HepG2 (cell line): ENCODE data around the gene CD7. TPM values are rescaled to one million over a fixed set of nuclear protein-coding genes. Genes with fewer than 3 reads are reported as not detected.

Experiments
- BORCS8-MEF2B ChIP-seq: sonication (generic); formaldehyde crosslinking; IDR thresholded peaks from 2 replicates; pipeline ENCODE4 v1.8.0; 2022; ENCODE audit warnings: mild to moderate bottlenecking, missing genetic modification reagents
- CBFB ChIP-seq: sonication (generic); formaldehyde crosslinking; IDR thresholded peaks from 2 replicates; pipeline ENCODE4 v1.4.0; 2020; ENCODE audit warnings: missing genetic modification reagents
- DMAP1 ChIP-seq: IDR thresholded peaks from 2 replicates; pipeline ENCODE4 v1.6.1; 2016
- FOXA1 ChIP-seq, 2 experiments: fragments of 450-650 bp in 1 of 2; sonication (generic) in 1 of 2; formaldehyde crosslinking in 1 of 2; IDR thresholded peaks; 2 replicates each; pipeline versions ENCODE4 v1.4.0 to v1.6.1; 2016 to 2020; ENCODE audit warnings: missing genetic modification reagents in 1 of 2
- PHB2 ChIP-seq: fragments of 450-650 bp; IDR thresholded peaks from 2 replicates; pipeline ENCODE4 v1.6.1; 2018; ENCODE audit not compliant: partially characterized antibody
- SOX5 ChIP-seq: IDR thresholded peaks from 2 replicates; pipeline ENCODE4 v1.6.1; 2016; ENCODE audit warnings: borderline replicate concordance
- TBP ChIP-seq: sonication (generic); formaldehyde crosslinking; IDR thresholded peaks from 2 replicates; pipeline ENCODE4 v1.5.0; 2020; ENCODE audit warnings: missing genetic modification reagents
- ZMYM3 ChIP-seq: sonication (generic); formaldehyde crosslinking; IDR thresholded peaks from 2 replicates; pipeline ENCODE4 v1.5.1; 2020; ENCODE audit warnings: mild to moderate bottlenecking, missing genetic modification reagents
- ZNF292 ChIP-seq: sonication (generic); formaldehyde crosslinking; IDR thresholded peaks from 2 replicates; pipeline ENCODE4 v1.8.1; 2022; ENCODE audit warnings: mild to moderate bottlenecking, low read depth, missing genetic modification reagents, borderline replicate concordance
- ZNF350 ChIP-seq: sonication (generic); formaldehyde crosslinking; IDR thresholded peaks from 2 replicates; pipeline ENCODE4 v1.4.0; 2020; ENCODE audit warnings: mild to moderate bottlenecking, low read depth, missing genetic modification reagents, borderline replicate concordance
- ZNF567 ChIP-seq: sonication (generic); formaldehyde crosslinking; IDR thresholded peaks from 2 replicates; pipeline ENCODE4 v1.8.1; 2023; ENCODE audit warnings: mild to moderate bottlenecking, missing genetic modification reagents, borderline replicate concordance
- ZNF569 ChIP-seq: sonication (generic); formaldehyde crosslinking; IDR thresholded peaks from 2 replicates; pipeline ENCODE4 v1.5.0; 2020; ENCODE audit warnings: mild to moderate bottlenecking, missing genetic modification reagents, moderate library complexity, borderline replicate concordance
- ZNF660 ChIP-seq: sonication (generic); formaldehyde crosslinking; IDR thresholded peaks from 2 replicates; pipeline ENCODE4 v1.5.1; 2020; ENCODE audit warnings: mild to moderate bottlenecking, low read depth, missing genetic modification reagents, borderline replicate concordance
- ZNF737 ChIP-seq: sonication (generic); formaldehyde crosslinking; IDR thresholded peaks from 2 replicates; pipeline ENCODE4 v1.5.0; 2020; ENCODE audit warnings: missing genetic modification reagents, mild to moderate bottlenecking, borderline replicate concordance
- ZNF788 ChIP-seq: sonication (generic); formaldehyde crosslinking; IDR thresholded peaks from 2 replicates; pipeline ENCODE4 v1.5.0; 2020; ENCODE audit warnings: mild to moderate bottlenecking, missing genetic modification reagents, borderline replicate concordance
- ZSCAN9 ChIP-seq: IDR thresholded peaks from 2 replicates; pipeline ENCODE4 v1.6.1; 2016; ENCODE audit warnings: borderline replicate concordance
- polyA plus RNA-seq, 8 experiments: library from polyadenylated mRNA; depleted of rRNA in 3 of 8; stranded (reverse) in 7 of 8; unstranded in 1 of 8; fragments of >200 nt; fragmentation: Illumina TruSeq in 4 of 8; extraction: Trizol in 4 of 8; gene quantifications; 2 replicates each; pipeline versions ENCODE4 v1.2.1 to v1.2.3, GENCODE V29; 2011 to 2016; ENCODE audit warnings: low read depth in 4 of 8, missing spikeins in 1 of 8, mixed read lengths in 1 of 8; ENCODE audit not compliant: insufficient read depth in 1 of 8
- total RNA-seq, 5 experiments: library from RNA; depleted of rRNA; stranded (reverse); fragments of >200 nt; fragmentation: Illumina TruSeq; extraction: Trizol; gene quantifications; 2 replicates each; pipeline ENCODE4 v1.2.3, GENCODE V29; 2016; ENCODE audit warnings: low read depth in 1 of 5
- TF ChIP-seq, protein P1 (sequence below): sonication (generic); formaldehyde crosslinking; IDR thresholded peaks from 2 replicates; pipeline ENCODE4 v1.8.1; 2023; ENCODE audit warnings: missing genetic modification reagents, inconsistent platforms, borderline replicate concordance
- TF ChIP-seq, protein P2 (sequence below): sonication (generic); formaldehyde crosslinking; IDR thresholded peaks from 2 replicates; pipeline ENCODE4 v1.4.0; 2020; ENCODE audit warnings: mild to moderate bottlenecking, missing genetic modification reagents, borderline replicate concordance
- TF ChIP-seq, protein P3 (sequence below): sonication (generic); formaldehyde crosslinking; IDR thresholded peaks from 2 replicates; pipeline ENCODE4 v1.5.0; 2020; ENCODE audit warnings: mild to moderate bottlenecking, missing genetic modification reagents

Gene CD7
- total and polyA plus RNA-seq, 2 of the 13 experiments (the other 11 are each of a cell fraction or from before 2014, with no cell fraction given), result 67.6 to 76.4 TPM

DNA sequence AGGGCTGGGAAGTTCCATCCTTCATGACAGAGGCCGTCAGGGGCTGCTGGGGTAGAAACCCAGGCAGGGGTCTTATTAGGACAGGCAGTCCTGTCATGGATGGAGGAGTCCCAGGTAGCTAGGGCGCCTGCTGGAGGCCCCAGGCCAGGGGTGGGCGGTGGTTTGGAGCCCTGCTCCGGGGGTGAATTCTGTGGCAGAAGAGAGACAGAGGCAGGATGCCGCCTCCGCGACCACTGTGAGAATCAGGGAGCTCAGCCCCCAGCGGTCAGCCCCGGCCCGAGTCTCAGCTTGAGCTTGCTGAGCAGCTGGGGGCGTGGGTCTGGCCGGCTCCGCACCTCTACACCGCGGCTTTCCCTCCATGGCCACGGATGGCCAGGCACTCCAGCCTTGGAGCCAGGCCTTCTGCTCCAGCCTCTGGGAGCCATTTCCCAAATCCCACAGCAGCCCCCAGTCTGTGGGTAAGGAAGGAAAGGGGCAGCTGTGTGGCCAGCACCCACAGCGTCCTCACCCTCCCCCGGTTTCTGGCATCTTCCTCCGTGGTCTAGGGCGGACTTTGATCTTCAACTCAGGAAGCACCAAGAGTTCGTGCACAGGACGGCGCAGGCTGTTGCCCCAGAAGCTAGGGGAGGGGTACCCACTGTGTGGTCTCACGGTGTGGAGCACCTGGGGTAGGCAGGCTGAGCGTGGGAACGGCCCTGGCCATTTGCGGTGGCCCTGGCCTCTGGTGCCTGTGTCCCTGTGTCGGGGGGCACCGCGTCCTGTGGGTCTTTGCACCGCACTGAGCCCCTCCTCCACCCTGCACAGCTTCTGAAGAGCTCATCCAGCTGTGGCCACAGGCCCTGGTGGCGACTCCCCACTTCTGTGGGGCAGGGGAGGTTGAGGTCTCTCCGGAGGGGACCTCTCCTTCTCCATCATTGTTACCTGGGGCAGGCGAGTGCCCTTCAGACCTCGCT is 14.1 kb downstream of the CD7 start (continued):
- TF ChIP-seq PHB2, result no peak
- 0 out of 2 replicates have a peak, but pooled peaks have one; percentile 33 for TF ChIP-seq ZNF737 (CRISPR knock-in tag)
- no peak for TF ChIP-seq ZNF569 (CRISPR knock-in tag)
- TF ChIP-seq, protein P1, sequence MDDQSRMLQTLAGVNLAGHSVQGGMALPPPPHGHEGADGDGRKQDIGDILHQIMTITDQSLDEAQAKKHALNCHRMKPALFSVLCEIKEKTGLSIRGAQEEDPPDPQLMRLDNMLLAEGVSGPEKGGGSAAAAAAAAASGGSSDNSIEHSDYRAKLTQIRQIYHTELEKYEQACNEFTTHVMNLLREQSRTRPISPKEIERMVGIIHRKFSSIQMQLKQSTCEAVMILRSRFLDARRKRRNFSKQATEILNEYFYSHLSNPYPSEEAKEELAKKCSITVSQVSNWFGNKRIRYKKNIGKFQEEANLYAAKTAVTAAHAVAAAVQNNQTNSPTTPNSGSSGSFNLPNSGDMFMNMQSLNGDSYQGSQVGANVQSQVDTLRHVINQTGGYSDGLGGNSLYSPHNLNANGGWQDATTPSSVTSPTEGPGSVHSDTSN (CRISPR knock-in tag), result no peak
- peak; percentile 59; the same call in 1 of the 2 replicates for TF ChIP-seq ZNF350 (CRISPR knock-in tag)
- TF ChIP-seq FOXA1 (IDR thresholded peaks at IDR 0.05), result no peak
- peak; percentile 30; the same call in 1 of the 2 replicates for TF ChIP-seq FOXA1 (CRISPR knock-in tag; IDR thresholded peaks at IDR 0.05)
- TF ChIP-seq, protein P2, sequence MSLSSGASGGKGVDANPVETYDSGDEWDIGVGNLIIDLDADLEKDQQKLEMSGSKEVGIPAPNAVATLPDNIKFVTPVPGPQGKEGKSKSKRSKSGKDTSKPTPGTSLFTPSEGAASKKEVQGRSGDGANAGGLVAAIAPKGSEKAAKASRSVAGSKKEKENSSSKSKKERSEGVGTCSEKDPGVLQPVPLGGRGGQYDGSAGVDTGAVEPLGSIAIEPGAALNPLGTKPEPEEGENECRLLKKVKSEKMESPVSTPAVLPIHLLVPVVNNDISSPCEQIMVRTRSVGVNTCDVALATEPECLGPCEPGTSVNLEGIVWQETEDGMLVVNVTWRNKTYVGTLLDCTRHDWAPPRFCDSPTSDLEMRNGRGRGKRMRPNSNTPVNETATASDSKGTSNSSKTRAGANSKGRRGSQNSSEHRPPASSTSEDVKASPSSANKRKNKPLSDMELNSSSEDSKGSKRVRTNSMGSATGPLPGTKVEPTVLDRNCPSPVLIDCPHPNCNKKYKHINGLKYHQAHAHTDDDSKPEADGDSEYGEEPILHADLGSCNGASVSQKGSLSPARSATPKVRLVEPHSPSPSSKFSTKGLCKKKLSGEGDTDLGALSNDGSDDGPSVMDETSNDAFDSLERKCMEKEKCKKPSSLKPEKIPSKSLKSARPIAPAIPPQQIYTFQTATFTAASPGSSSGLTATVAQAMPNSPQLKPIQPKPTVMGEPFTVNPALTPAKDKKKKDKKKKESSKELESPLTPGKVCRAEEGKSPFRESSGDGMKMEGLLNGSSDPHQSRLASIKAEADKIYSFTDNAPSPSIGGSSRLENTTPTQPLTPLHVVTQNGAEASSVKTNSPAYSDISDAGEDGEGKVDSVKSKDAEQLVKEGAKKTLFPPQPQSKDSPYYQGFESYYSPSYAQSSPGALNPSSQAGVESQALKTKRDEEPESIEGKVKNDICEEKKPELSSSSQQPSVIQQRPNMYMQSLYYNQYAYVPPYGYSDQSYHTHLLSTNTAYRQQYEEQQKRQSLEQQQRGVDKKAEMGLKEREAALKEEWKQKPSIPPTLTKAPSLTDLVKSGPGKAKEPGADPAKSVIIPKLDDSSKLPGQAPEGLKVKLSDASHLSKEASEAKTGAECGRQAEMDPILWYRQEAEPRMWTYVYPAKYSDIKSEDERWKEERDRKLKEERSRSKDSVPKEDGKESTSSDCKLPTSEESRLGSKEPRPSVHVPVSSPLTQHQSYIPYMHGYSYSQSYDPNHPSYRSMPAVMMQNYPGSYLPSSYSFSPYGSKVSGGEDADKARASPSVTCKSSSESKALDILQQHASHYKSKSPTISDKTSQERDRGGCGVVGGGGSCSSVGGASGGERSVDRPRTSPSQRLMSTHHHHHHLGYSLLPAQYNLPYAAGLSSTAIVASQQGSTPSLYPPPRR (CRISPR knock-in tag), result peak; percentile 68
- no peak for TF ChIP-seq ZNF788
- TF ChIP-seq TBP (CRISPR knock-in tag), result no peak
- TF ChIP-seq ZNF567 (CRISPR knock-in tag), result 0 out of 2 replicates have a peak, but pooled peaks have one; percentile 79
- peak; percentile 21; the same call in 1 of the 2 replicates for TF ChIP-seq BORCS8-MEF2B (CRISPR knock-in tag)
- peak; percentile 75 for TF ChIP-seq ZMYM3 (CRISPR knock-in tag)
- peak; percentile 31; the same call in 1 of the 2 replicates for TF ChIP-seq SOX5 (CRISPR knock-in tag)
- peak; percentile 63; the same call in 1 of the 2 replicates for TF ChIP-seq CBFB (CRISPR knock-in tag)
- TF ChIP-seq ZNF292 (CRISPR knock-in tag), result peak; percentile 78; the same call in 1 of the 2 replicates
- TF ChIP-seq DMAP1 (CRISPR knock-in tag), result peak; percentile 52; the same call in 1 of the 2 replicates
- TF ChIP-seq, protein P3, sequence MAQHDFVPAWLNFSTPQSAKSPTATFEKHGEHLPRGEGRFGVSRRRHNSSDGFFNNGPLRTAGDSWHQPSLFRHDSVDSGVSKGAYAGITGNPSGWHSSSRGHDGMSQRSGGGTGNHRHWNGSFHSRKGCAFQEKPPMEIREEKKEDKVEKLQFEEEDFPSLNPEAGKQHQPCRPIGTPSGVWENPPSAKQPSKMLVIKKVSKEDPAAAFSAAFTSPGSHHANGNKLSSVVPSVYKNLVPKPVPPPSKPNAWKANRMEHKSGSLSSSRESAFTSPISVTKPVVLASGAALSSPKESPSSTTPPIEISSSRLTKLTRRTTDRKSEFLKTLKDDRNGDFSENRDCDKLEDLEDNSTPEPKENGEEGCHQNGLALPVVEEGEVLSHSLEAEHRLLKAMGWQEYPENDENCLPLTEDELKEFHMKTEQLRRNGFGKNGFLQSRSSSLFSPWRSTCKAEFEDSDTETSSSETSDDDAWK, result no peak
- TF ChIP-seq ZNF660 (CRISPR knock-in tag), result no peak
- TF ChIP-seq ZSCAN9 (CRISPR knock-in tag), result peak; percentile 72
